Measurements from ENCODE around the gene COPZ2.

The COPZ2 gene

DNA sequence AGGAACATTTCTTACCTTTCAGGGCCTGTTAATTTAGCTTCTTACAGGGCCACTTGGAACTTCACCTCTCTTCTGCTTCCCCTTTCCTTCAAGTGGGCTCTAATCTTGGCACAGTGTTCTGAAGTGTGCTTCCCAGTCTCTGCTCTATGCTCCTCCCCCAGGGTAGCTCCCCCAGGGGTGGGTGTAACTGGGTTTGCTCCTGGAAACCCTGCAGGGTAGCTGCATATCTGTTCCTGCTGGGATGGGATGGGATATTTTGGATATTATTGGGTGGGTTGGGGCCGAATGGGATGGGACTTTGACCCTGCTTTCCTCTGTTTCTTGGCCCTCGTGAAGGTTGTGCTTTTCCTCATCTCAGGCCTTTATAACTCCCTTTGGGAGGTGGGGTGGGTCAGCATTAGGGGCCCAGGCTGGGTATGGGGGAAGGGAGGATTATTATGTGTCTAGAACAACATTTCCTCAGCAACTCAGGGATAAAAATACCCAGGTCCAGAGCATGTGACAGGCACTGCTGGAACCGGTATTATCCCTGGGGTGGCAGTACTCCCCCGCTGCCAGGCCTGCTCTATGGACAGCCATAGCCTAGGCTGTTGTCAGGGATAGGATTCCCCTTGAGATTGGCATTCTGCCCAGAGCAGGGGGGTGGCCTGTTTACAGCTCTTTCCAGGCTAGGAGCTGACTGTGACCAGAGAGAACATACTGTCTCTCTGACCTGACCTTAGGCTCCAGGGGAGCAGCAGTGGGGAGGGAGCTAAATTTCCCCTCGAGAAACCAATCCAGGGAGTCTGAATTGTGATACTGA lies 15.6 kb upstream of the COPZ2 start:
- Histone ChIP-seq H3K9ac (ENCODE audit: low read depth, low read length) (0 out of 2 replicates have a peak overlapping the region, but pooled peaks have one; percentile 12), H3K4me3 (ENCODE audit: low read depth in 1 of 2, low read length in 2 of 2) (peak overlapping the region in 1 of 2 experiments; percentile 21; a peak in 1 of 4 replicates), H3K79me2 (ENCODE audit: insufficient read depth, low read length) (peaks cover 93% of the 10 kb centered on the region), H3K36me3 (ENCODE audit: insufficient read depth, low read length) (peaks cover 80% of the 10 kb centered on the region), H4K20me1 (ENCODE audit: insufficient read depth, low read length) (peaks cover 84% of the 10 kb centered on the region), H3K4me2 (ENCODE audit: insufficient read depth, low read length) (peak overlapping the region; percentile 73; the same call in 1 of the 2 replicates), H3K4me1 (ENCODE audit: insufficient read depth, low read length) (peaks cover 66% of the 10 kb centered on the region), H3K9me3 (ENCODE audit: insufficient read depth, low read length, severe bottlenecking) (no peaks in the 10 kb centered on the region), H3K27me3 (ENCODE audit: insufficient read depth, low read length, poor library complexity) (no peaks in the 10 kb centered on the region), H2AFZ (ENCODE audit: low read depth, low read length) (no peak overlapping the region), H3K27ac (ENCODE audit: low read length) (no peak overlapping the region)
- TF ChIP-seq, protein P1, sequence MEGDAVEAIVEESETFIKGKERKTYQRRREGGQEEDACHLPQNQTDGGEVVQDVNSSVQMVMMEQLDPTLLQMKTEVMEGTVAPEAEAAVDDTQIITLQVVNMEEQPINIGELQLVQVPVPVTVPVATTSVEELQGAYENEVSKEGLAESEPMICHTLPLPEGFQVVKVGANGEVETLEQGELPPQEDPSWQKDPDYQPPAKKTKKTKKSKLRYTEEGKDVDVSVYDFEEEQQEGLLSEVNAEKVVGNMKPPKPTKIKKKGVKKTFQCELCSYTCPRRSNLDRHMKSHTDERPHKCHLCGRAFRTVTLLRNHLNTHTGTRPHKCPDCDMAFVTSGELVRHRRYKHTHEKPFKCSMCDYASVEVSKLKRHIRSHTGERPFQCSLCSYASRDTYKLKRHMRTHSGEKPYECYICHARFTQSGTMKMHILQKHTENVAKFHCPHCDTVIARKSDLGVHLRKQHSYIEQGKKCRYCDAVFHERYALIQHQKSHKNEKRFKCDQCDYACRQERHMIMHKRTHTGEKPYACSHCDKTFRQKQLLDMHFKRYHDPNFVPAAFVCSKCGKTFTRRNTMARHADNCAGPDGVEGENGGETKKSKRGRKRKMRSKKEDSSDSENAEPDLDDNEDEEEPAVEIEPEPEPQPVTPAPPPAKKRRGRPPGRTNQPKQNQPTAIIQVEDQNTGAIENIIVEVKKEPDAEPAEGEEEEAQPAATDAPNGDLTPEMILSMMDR (IDR thresholded peaks at IDR 0.05; ENCODE audit: borderline replicate concordance, extremely low read depth, low read length, poor library complexity, severe bottlenecking) = no peak
- no peak for TF ChIP-seq EZH2 (IDR thresholded peaks at IDR 0.05; ENCODE audit: borderline replicate concordance, low read depth, low read length, severe bottlenecking)
- DNase-seq (no peak), ATAC-seq (ENCODE audit: insufficient read depth, low read depth) (no peak)

DNA sequence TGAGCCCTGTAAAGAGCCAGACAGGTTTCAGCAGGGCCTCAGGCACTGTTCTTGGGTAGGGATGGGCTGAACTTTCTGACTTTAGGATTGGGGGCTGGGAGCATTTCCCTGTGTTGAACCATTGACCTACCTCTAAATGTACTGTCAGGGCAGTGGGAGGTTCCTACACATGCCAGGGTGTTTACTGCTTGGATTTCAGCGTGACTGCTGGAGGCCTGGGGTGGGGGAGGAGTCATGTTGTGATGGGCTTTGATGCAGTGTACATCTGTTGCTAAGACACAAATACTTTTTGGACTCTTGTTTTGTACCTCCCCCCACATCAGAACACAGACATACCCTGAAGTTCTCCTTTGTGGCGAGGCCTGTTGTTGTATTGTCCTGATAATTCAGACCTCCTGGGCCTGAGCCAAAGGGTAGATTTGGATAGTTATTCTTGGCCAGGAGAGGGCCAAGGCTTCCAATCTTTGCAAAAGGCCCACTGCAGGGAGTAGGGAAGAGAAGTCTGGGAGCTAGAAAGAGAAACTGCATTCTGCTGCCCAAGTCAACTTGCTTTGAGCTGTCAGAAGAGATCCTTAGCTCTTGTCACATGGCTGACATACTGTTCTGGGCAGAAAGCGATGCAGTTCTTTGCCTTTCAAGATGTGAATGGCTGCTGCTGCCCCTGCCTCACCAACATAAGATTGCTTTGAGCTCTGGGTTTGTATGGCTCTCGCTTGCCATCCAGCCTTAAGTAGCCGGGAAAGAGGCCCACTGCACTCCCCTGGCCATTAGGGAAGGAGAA lies 14.3 kb upstream of the COPZ2 start:
- peaks cover 67% of the 10 kb centered on the region for H3K36me3 ChIP-seq (ENCODE audit: insufficient read depth, low read length)

DNA sequence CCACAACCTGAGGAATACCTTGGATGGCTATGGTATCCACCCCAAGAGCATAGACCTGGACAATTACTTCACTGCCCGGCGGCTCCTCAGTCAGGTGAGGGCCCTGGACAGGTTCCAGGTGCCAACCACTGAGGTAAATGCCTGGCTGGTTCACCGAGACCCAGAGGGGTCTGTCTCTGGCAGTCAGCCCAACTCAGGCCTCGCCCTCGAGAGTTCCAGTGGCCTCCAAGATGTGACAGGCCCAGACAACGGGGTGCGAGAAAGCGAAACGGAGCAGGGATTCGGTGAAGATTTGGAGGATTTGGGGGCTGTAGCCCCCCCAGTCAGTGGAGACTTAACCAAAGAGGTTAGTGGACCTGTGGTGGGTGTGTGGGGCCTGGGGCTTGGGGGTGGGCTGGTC lies 13.7 kb upstream of the COPZ2 start:
- no peaks in the 10 kb centered on the region for H3K27me3 ChIP-seq (ENCODE audit: insufficient read depth, low read length, poor library complexity)
- H3K27ac ChIP-seq (ENCODE audit: low read length) = no peak overlapping the region
- H3K9ac ChIP-seq (ENCODE audit: low read depth, low read length) = peak overlapping the region; percentile 2; the same call in 1 of the 2 replicates
- H2AFZ ChIP-seq (ENCODE audit: low read depth, low read length) = no peak overlapping the region
- peak overlapping the region; percentile 73 for H3K4me2 ChIP-seq (ENCODE audit: insufficient read depth, low read length)
- H3K36me3 ChIP-seq (ENCODE audit: insufficient read depth, low read length) = peaks cover 61% of the 10 kb centered on the region
- H4K20me1 ChIP-seq (ENCODE audit: insufficient read depth, low read length) = peaks cover 66% of the 10 kb centered on the region
- no peak for ATAC-seq (ENCODE audit: insufficient read depth, low read depth)
- no peaks in the 10 kb centered on the region for H3K9me3 ChIP-seq (ENCODE audit: insufficient read depth, low read length, severe bottlenecking)
- DNase-seq = no peak
- TF ChIP-seq, protein P1 (IDR thresholded peaks at IDR 0.05; ENCODE audit: borderline replicate concordance, extremely low read depth, low read length, poor library complexity, severe bottlenecking) = no peak
- TF ChIP-seq EZH2 (IDR thresholded peaks at IDR 0.05; ENCODE audit: borderline replicate concordance, low read depth, low read length, severe bottlenecking) = no peak
- peaks cover 76% of the 10 kb centered on the region for H3K4me1 ChIP-seq (ENCODE audit: insufficient read depth, low read length)
- H3K79me2 ChIP-seq (ENCODE audit: insufficient read depth, low read length) = peaks cover 94% of the 10 kb centered on the region
- H3K4me3 ChIP-seq (ENCODE audit: low read depth in 1 of 2, low read length in 2 of 2) = peak overlapping the region in 1 of 2 experiments; percentile 18; a peak in 1 of 4 replicates

More for the DNA sequence above, 14.3 kb upstream of the COPZ2 start:
- Histone ChIP-seq H3K4me2 (ENCODE audit: insufficient read depth, low read length) (peak overlapping the region; percentile 73), H3K4me1 (ENCODE audit: insufficient read depth, low read length) (peaks cover 70% of the 10 kb centered on the region), H3K9me3 (ENCODE audit: insufficient read depth, low read length, severe bottlenecking) (no peaks in the 10 kb centered on the region), H3K4me3 (ENCODE audit: low read depth in 1 of 2, low read length in 2 of 2) (peak overlapping the region in 1 of 2 experiments; percentile 2; a peak in 1 of 4 replicates), H3K9ac (ENCODE audit: low read depth, low read length) (no peak overlapping the region; the same call in 1 of the 2 replicates), H3K27me3 (ENCODE audit: insufficient read depth, low read length, poor library complexity) (no peaks in the 10 kb centered on the region), H2AFZ (ENCODE audit: low read depth, low read length) (no peak overlapping the region), H3K27ac (ENCODE audit: low read length) (no peak overlapping the region), H4K20me1 (ENCODE audit: insufficient read depth, low read length) (peaks cover 72% of the 10 kb centered on the region), H3K79me2 (ENCODE audit: insufficient read depth, low read length) (peaks cover 93% of the 10 kb centered on the region)
- TF ChIP-seq, protein P1 (IDR thresholded peaks at IDR 0.05; ENCODE audit: borderline replicate concordance, extremely low read depth, low read length, poor library complexity, severe bottlenecking) = no peak
- no peak for TF ChIP-seq EZH2 (IDR thresholded peaks at IDR 0.05; ENCODE audit: borderline replicate concordance, low read depth, low read length, severe bottlenecking)
- ATAC-seq (ENCODE audit: insufficient read depth, low read depth) (no peak), DNase-seq (no peak)

Data from DND-41 (cell line).